Measurements from ENCODE around the gene LHFPL3.

DNA sequence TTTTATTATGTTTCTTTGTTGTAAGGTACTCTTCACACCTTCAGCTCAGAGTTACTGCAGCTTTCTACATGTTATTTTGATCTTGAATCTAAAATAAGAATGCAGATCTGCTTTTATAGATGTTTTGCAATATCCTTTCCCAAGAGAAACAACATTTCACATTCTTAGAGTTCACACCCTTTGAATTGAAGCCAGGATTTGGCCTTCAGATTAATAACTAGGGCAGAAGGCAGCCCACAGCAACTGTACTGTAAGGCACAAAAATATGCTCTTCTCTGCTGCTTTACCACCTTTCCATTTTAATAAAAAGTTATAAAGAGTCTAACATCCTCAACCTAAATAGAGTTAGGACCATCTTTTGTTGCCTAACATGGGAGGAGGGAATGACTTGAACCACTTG, 224.7 kb downstream of the LHFPL3 start:
- TF ChIP-seq, protein P1, sequence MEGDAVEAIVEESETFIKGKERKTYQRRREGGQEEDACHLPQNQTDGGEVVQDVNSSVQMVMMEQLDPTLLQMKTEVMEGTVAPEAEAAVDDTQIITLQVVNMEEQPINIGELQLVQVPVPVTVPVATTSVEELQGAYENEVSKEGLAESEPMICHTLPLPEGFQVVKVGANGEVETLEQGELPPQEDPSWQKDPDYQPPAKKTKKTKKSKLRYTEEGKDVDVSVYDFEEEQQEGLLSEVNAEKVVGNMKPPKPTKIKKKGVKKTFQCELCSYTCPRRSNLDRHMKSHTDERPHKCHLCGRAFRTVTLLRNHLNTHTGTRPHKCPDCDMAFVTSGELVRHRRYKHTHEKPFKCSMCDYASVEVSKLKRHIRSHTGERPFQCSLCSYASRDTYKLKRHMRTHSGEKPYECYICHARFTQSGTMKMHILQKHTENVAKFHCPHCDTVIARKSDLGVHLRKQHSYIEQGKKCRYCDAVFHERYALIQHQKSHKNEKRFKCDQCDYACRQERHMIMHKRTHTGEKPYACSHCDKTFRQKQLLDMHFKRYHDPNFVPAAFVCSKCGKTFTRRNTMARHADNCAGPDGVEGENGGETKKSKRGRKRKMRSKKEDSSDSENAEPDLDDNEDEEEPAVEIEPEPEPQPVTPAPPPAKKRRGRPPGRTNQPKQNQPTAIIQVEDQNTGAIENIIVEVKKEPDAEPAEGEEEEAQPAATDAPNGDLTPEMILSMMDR (conservative IDR thresholded peaks at IDR 0.05) = no peak
- TF ChIP-seq ZFX (IDR thresholded peaks at IDR 0.05) = no peak

Measured in C4-2B (cell line).